Activated CD8-positive, alpha-beta memory T cell treated with anti-CD3 and anti-CD28 coated beads, Interleukin-2, amount 50 U/mL, for 4 hours (primary cell): Measurements from ENCODE around the gene ADAM12.
"Not testable (repeated sequence)": the region's sequence is repeated elsewhere in the genome, so short reads cannot be mapped to it uniquely, and the experiment has no call there.

Experiments used
- DNase-seq: peaks from one replicate; pipeline ENCODE4 v3.0.0-alpha.2; 2020

The ADAM12 gene

DNA sequence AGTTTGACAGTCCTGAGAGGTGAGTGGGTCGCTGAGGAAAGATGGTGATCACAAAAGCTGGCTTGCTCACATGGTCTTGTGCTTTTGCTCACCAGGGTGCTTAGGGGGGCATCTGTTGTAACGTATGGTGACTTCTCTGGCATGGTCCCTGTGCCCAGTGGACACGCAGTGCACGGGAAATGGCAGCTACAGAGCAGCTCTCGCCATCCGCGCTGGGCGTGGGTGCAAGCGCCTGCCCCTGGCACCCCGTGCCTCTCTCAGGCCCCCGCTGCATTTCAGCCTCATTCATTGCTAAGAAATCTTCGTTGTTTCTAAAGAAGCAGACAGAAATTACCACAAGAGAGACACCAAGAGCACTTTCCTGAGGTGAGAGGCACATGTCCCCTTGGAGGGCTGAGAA is 390.7 kb downstream of the ADAM12 start:
- no peak for DNase-seq

DNA sequence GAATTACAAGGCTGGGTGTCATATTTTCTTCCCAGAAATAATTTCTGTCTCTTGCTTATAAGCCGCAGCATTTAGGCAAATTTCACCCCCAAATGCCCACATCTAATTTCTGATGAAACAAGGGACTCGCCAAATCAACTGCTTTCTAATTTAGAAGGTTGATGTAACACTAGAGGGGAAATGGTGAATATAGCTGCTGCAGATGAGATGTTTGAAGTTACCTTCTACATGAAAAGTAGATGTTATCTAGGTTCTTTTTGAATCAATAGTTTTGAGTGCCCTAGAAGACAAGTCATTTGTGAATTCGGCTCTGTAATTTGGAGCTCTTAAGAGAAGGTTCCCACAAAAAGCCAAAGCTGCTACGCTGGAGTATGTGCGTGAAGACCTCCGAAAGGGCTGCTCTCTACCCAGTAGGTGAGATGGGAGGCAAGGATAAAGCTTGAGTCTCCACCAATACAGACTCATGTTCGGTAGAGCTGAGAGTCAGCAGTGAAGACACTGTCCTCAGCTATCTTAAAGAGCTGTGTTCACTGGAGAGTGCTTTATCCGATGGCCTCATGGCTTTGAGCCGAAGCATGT is 392.5 kb downstream of the ADAM12 start:
- DNase-seq, result no peak

DNA sequence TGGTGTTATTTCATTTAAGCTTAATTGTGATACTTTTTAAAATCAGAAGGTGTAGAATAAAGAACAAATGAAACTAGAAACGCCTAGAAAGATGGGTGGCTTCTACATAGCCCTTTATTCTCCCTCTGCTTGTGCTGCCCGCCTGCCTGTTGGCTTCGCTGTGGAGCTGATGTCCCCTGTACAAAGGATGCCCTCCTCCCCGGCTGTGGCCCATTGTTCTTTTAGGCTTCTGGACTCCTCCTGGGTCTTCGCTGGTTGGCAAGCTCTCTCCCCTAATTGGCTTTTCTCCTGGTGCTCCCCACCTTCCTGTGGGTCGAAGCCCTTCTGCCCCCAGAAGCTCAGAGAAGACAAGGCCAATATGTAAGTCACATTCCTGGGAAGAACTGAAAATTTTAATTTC is 393.7 kb downstream of the ADAM12 start:
- no peak for DNase-seq

DNA sequence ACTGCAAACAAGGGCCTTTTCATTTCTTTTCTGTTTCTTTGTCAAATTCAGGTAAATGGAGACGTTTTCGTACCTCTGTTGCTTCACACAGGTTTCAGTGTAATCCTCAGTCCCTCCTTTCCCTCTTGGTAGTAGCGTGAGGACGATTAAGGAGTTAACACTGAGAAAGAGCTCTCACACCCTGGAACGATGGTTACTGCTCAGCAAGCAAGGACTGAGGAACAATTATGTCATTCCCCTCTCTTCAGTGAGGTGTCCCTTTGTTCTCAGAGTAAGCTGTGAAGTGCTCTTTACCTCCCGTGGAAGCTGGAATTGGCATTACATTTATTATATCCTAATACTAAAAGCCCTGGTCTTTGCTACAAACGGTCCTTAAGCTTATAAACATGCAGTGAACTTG is 396.0 kb downstream of the ADAM12 start:
- no peak for DNase-seq

DNA sequence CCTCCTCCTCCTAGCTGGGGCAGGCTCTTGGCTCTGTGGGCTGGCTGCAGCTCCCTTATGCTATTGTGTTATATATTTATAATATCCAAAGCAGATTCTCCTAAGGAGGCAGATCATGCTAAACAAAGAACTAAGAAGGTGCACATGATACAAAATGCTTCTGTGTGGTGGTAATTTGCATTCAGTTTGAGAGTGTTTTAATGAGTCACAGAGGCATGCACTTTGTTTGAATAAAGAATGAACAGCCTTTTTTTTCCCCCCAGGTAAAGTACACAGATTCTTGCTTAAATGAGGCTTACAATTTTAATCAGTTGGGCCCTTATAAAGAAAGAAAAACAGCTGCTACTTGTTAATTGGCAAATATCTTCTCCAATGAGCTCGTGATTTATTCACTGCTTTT is 396.9 kb downstream of the ADAM12 start:
- DNase-seq, result no peak

DNA sequence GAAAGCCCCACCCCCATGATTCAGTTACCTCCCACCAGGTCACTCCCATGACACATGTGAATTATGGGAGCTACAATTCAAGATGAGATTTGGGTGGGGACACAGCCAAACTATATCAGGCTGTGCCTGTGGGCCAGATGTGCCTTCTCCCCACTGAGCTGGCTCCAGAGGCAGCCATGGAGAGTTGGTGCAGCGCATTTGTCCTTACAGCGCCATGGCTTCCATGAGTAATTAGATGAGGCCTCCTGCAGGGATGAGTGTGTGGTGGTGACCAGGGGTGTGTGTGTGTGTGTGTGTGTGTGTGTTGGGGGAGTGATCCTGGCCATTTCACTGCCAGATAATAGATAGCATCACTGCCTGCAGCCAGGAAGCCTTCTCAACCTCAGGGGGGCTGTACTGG is 397.3 kb downstream of the ADAM12 start:
- DNase-seq, result no peak

DNA sequence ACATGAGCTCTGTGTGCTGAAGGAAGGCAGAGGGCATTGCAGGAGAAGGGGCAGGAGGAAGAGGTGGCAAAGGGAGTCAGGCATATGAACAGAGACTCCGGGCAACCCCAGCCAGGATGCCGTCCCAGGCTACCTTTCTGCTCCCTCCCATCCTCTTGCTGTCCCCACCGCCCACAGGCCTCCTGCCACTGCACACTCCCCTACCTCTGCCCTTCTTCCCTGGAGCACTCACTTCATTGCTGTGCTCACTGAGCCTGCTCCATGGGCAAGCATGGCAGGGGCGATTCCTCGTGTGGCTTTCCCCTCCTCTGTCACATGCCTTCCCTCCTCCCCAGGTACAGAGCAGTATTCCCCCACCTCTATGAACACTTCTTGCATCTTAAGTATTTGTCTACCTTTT is 398.5 kb downstream of the ADAM12 start:
- no peak for DNase-seq

DNA sequence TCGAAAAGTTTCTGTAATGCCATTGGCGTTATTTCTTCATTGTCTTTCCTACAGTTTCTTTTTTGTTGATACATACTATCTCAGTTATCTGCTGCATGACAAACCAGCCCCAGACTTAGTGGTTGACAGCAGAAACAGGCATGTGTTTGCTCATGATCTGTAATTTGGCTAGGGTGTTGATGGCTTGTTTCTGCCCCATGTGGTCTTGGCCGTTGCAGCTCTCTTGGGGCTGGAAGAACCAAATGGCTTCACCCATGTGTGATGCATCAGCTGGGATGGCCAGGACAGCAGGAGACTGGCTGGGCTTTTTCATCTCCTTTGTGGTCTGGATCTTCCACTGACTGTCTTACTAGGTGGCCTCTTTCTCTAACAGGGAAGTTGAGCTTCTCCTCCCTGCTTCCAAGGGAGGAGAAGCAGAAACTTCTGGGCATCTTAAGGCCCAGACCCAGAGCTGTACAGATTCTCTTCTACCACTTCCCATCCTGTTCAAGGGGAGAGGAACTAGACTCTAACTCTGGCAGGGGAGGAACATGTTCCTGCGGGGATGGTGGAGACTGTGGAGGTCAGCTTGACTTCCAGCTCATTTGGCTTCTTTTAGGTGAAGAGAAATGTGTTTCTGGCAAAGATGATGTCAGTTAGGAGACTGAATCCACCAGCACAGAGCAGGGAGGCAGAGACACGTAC is 402.6 kb downstream of the ADAM12 start:
- DNase-seq, result no peak

DNA sequence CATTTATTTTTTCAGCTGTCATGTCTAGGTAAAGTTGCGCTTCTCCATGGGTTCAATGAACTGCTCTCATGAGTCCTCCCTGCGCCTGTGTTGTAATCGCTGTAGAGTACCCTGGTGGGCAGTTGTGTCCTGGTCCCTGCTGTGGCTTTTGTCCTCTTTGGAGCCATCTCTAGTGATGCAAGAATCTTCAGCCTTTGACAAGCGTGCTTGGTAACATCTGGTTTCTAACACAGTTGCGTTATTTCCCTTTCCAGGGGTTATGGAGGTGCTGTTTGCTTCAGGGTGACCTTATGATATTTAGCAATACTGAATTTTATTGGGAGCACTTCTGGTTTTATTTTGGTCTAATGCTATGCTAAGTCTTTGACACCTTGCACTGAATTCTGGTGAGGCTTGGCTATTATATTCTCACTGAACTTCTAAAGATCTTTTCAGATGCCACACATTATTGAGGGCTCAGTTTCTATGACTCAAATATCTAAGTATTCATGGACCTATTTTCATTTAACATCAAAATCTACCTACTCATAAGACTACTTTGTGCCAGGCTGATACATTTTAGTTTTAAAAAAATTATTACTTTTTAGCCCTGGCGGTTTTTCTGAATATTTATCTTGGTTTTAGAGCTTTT is 403.3 kb downstream of the ADAM12 start:
- DNase-seq, result no peak

DNA sequence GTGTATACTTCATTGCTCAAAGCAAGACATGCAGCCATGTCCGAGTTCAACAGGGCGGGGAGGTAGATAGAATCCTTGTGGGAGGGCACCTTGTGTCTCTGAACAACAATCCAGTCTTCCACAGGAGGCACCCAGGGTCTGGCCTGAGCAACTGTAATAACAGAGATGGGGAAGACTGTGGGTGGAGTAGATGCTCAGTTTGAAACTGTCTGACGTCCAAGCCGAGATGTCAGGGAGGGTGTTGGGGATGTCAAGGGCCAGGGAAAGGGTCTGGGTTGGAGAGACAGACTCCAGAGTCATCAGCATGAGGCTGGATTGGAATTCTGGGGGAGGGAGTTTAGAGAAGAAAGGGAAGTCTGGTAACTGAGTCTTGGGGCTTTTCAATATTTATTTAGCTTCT is 403.9 kb downstream of the ADAM12 start:
- DNase-seq, result no peak

DNA sequence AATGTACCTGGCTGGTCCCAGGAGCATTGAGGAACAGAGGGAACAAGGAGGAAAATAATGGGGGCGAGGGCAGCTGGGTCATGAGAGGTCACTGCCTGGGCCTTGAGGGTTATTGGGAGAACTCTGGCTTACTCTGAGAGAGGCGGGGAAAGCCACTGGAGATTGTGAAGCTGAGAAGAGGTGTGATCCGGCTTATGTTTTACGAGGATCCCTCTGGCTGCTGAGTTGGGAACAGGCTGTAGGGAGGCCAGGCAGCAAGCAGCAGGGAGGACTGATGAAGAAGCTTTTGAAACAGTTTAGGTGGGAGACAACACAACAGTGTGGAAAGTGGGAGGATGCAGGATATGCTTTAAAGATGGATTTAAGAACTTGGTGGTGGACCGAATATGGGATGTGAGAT is 404.6 kb downstream of the ADAM12 start:
- no peak for DNase-seq

DNA sequence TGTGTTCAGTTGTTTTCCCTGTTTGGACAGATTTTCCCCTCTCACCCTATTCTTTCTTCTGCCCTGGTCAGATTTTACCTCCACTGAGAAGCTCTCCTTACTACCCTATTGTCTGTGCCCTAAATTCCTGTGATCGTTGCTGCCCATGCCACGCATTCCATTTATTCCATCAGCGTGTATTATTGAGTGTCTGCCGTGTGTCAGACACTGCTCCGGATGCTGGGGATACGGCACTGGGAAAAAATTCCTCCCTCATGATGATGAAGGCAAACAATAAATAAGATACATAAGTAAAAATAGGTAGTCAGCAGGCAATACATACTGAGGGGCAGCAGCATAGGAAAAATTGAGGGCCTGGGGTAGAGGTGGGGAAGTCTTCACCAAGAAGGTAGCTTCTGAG is 405.1 kb downstream of the ADAM12 start:
- no peak for DNase-seq

DNA sequence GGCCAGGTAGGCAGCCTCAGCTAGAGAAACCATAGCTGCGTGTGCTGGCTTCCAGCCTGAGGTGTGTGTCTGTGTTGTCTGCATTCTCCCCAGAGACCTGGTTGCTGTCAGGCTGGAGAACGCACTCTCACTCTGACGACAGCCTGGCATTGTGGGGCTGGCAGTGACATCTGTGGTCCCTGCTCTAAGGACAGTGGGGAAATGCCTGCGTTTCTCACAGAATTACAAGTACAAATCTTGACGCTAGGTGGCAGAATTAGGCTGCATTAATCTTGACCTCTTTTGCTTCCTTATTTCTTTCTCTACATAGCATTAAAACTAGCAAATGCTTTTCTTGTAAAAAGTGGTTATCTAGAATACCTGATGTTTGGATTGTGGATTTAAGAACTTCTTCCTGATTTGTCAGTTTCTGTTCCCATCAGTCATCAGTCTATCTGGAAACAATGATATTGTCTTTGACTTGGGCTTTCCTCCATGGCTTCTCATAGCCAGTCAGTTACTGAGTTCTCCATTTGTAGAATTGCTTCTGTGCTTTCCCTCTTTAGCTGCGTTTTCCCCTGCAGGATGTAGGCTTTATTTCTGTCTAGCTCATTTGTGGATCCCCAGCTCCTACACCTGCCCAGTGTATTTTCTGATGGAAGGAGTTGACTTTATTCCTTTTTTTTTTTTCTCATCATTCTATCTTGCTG is 405.9 kb downstream of the ADAM12 start:
- DNase-seq, result no peak

DNA sequence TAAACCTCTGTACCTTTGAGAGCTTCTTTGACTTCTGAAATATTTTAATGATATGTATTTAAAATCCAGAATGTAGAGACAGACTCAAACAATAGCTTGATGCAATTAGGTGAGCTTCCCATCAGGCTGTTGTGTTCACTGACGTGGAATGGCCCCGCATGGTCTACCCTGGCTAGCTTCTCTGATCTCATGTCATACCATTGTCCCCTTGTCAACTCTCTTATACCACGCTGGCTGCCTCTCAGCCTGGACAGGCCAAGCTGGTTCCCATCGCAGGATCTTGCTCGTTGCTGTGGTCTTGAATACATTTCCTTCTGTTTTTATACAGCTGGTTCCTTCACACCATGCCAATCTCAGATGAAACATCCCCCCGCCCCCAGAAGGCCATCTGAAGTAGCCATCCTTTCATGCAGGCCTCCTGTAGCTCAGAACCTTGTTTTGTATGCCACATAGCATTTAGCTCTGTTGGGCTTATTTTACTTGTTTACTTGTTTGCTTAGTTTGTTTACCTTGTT is 407.7 kb downstream of the ADAM12 start:
- DNase-seq, result no peak

DNA sequence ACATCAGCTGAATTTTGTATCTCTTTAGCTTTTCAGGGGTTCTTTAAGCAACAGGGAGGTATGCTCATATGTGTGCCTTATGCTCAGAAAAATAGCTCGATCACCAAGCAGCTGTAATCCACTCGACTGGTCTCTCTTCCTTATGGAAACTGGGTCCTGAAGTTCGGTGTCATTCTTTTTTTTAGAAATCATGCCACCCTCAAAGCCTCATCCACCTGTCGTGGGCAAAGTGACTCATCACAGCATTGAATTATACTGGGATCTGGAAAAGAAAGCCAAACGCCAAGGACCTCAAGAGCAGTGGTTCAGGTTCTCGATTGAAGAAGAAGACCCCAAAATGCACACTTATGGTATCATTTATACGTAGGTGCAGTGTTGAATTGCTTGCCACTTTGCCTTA is 408.3 kb downstream of the ADAM12 start:
- no peak for DNase-seq

DNA sequence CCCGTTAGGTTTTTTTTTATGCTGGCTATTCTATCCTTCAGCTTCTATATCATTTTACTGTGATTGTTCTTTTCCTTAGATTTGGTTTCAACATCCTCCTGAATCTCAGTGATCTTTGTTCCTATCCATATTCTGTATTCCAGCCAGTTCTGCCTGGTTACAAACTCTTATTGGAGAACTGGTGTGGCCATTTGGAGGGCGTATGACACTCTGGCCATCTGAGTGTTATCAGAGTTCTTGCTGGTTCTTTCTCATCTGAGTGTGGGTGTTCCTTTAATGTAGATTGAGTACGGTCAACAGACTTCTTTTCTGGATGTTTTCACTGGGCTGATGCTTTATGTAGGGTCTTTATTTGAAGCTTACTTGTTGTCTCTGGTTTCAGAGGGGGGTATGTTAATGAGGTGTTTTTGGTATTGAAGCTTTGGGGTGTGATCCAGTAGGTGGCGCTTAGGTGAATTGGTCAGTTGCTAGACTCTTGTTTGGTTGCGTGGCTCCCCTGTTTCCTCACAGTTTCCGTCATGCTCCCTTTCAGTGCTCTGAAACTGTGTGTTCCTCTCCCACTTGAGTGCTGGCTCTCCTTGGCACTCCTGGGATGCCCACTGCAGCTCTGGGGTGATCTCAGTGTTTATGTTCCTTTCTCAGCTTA is 411.2 kb downstream of the ADAM12 start:
- no peak for DNase-seq

DNA sequence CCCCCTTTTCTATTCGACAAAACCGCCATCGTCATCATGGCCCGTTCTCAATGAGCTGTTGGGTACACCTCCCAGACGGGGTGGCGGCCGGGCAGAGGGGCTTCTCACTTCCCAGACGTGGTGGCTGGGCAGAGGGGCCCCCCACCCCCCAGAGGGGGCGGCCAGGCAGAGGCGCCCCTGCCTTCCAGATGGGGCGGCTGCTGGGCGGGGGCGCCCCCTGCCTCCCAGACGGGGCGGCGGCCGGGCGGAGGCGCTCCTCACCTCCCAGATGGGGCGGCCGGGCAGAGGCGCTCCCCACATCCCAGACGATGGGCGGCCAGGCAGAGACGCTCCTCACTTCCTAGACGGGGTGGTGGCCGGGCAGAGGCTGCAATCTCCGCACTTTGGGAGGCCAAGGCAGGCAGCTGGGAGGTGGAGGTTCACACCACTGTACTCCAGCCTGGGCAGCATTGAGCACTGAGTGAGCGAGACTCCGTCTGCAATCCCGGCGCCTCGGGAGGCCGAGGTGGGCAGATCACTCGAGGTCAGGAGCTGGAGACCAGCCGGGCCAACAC is 418.1 kb downstream of the ADAM12 start:
- DNase-seq, result not testable (repeated sequence)

DNA sequence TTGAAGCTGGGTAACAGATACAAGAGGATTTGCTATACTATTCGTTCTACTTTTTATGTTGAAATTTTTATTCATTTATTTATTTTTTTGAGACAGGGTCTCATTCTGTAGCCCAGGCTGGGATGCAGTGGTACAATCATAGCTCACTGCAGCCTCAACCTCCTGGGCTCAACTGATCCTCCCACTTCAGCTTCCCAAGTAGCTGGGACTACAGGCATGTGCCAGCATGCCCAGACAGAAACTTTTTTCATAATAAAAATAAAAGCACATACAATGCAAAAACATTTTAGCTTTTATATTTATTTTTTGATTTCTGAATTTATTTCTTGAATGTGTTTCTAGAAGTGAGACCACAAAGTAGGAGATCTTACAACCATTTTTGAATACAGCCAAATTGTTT is 420.7 kb downstream of the ADAM12 start:
- no peak for DNase-seq

DNA sequence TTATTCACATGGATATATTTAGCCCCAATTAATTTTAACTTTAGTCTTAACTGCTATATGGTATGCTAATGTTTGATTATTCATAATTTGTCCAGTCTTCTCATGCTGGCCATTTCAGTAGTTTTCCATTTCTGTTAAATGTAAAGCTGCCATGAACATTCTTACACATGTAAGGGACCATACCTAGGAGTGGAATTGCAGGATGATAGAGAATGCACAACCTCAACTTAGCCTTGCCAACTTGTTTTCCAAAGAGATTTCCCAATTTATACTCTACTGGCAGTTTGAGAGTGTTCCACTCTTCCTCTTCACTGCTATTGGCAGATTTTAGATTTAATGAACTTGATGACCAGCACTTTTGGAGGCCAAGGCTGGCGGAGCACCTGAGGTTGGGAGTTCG is 423.7 kb downstream of the ADAM12 start:
- no peak for DNase-seq
